IPS-20b (cell line): ENCODE measurements around the gene KLF13.

Experiments
- H3K27ac ChIP-seq: one replicate; pipeline ENCODE4 v1.5.1; 2013; ENCODE audit warnings: low read length
- H3K27me3 ChIP-seq: 2 replicates; pipeline ENCODE4 v1.6.1; 2013; ENCODE audit warnings: mild to moderate bottlenecking, low read length, inconsistent platforms; ENCODE audit not compliant: insufficient read depth
- H3K36me3 ChIP-seq: 2 replicates; pipeline ENCODE4 v1.6.1; 2013; ENCODE audit warnings: low read depth, mild to moderate bottlenecking, inconsistent platforms, low read length, moderate library complexity; ENCODE audit not compliant: insufficient read depth
- H3K4me1 ChIP-seq: 2 replicates; pipeline ENCODE4 v1.6.1; 2013; ENCODE audit warnings: mild to moderate bottlenecking, control low read depth, inconsistent platforms, low read length, moderate library complexity; ENCODE audit not compliant: insufficient read depth
- H3K4me3 ChIP-seq: 2 replicates; pipeline ENCODE4 v1.5.1; 2013; ENCODE audit warnings: mild to moderate bottlenecking, low read length, inconsistent platforms
- H3K9ac ChIP-seq: 2 replicates; pipeline ENCODE4 v1.6.1; 2013; ENCODE audit warnings: low read depth, mild to moderate bottlenecking, inconsistent platforms, low read length, moderate library complexity
- H3K9me3 ChIP-seq: 2 replicates; pipeline ENCODE4 v1.6.1; 2013; ENCODE audit warnings: mild to moderate bottlenecking, low read depth, low read length, inconsistent platforms; ENCODE audit not compliant: insufficient read depth

The KLF13 gene

DNA sequence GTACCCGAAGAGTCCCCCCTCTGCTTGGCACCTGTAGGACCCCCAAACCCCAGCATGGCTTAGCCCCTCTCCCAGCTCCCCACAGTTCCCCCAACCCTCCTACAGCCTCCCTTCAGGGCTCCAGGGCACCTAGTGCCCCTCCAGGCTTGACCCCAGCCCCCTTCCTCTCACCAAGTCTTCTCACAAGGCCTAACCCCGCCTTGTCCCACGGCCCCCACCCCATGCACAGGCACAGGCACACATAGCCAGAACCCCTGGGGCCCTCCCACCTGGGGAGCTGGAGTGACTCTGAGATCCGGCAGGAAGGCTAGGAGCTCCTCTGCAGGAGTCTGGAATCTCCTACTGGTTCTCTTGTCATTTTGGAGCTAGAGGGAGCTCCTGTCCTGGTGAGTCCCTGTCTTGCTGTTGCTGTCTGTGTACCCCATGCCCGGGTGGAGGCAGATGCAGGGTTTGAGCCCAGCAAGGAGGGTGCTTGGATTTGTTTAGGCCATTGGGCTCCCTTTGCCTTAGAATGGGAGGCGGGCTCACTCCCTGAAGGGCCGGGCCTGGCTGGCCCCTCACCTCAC, 39.6 kb downstream of the KLF13 start:
- Histone ChIP-seq H3K27me3 (no peaks in the 10 kb centered on the region), H3K9me3 (no peaks in the 10 kb centered on the region), H3K27ac (no peak overlapping the region), H3K4me3 (no peak overlapping the region; the same call in 1 of the 2 replicates), H3K9ac (0 out of 2 replicates have a peak overlapping the region, but pooled peaks have one; percentile 20), H3K36me3 (no peaks in the 10 kb centered on the region), H3K4me1 (peaks cover 44% of the 10 kb centered on the region)

DNA sequence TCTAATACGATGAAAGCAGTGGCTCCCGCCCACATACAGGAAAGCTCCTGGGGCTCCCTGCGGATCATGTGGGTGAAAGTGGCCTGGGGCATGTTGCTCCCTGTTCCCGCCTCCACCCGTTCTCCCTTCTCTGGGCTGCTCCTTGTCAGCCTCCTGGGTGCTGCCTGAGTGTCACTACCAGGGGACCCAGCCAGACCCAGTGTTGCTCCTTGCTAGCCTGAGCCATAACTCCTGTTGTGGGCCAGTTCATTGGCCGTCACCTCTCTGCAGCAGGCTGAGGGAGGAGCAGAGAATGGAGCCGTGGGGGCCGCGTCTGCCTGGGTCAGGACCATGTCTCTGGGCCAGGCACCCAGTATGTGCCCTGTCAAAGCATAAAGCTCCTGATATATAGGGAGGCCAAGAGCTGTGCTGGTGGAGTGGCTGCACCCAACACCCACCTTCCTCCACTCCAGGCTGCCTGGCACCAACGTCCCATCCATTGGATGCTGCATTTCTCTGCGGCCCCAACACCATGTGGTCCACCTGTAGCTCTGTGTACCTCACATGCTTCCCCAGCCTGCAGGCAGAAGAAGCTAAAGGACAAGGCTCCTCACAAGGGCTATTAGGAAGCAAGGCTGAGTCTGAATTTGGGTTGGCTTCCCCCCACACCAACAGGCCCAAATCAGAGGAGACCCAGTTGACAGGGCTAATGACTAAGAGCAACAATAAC, 40.5 kb downstream of the KLF13 start:
- Histone ChIP-seq H3K27ac (no peak overlapping the region), H3K9me3 (no peaks in the 10 kb centered on the region), H3K27me3 (no peaks in the 10 kb centered on the region), H3K4me1 (peaks cover 35% of the 10 kb centered on the region), H3K36me3 (no peaks in the 10 kb centered on the region), H3K9ac (no peak overlapping the region), H3K4me3 (no peak overlapping the region)

DNA sequence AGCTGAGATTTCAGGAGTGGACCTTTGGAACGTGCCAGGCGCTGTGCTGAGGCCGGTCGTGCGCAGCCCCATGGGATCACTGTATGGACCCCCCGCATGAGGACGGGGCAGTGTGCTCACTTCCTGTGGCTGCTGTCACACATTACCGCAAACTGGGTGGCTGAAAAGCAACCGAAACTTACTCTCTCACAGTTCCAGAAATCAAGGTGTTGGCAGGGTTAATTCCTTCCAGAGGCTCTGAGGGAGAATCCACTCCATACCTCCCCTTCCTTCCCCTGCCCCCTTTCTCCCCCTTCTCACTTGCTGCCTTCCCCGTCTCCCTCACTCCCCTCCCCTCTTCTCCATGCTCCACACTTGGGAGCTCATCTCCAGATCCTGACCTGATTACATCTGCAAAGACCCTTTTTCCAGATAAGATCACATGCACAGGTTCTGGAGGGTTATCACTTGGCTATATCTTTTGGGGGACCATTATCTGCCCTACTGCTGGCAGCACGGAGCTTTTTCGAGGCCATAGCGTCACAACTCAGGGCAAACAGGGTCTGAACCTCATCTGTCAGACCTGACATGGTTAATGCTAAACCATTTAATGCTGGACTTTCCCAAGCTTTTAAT, 41.2 kb downstream of the KLF13 start:
- Histone ChIP-seq H3K9ac (no peak overlapping the region), H3K4me3 (no peak overlapping the region), H3K27me3 (no peaks in the 10 kb centered on the region), H3K9me3 (no peaks in the 10 kb centered on the region), H3K36me3 (0 out of 2 replicates have a peak, but pooled peaks cover 2% of the 10 kb centered on the region), H3K4me1 (peaks cover 31% of the 10 kb centered on the region), H3K27ac (no peak overlapping the region)

DNA sequence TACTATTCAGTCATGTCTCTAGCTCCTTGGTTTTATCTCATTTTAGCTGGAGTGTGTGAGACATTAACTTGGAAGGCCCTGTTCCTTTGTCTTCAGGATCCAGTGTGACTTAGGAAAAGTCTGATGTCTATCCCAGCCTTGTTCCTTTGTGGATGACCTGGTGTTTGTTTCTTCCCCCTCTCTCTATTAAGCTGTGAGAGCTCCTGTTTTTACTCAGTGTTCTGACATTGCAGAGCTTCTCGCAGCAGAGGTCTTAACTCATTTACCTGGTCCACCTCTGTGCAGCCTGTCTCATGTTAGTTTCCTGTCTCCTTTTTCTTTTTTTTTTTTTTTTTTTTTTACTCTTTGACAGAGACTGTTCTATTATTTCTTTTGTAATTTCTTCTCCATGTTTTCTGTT, 43.1 kb downstream of the KLF13 start:
- Histone ChIP-seq H3K9me3 (no peaks in the 10 kb centered on the region), H3K9ac (no peak overlapping the region), H3K36me3 (peaks cover 8% of the 10 kb centered on the region; the same call in 1 of the 2 replicates), H3K4me1 (peaks cover 26% of the 10 kb centered on the region), H3K27ac (no peak overlapping the region), H3K27me3 (no peaks in the 10 kb centered on the region), H3K4me3 (no peak overlapping the region)

DNA sequence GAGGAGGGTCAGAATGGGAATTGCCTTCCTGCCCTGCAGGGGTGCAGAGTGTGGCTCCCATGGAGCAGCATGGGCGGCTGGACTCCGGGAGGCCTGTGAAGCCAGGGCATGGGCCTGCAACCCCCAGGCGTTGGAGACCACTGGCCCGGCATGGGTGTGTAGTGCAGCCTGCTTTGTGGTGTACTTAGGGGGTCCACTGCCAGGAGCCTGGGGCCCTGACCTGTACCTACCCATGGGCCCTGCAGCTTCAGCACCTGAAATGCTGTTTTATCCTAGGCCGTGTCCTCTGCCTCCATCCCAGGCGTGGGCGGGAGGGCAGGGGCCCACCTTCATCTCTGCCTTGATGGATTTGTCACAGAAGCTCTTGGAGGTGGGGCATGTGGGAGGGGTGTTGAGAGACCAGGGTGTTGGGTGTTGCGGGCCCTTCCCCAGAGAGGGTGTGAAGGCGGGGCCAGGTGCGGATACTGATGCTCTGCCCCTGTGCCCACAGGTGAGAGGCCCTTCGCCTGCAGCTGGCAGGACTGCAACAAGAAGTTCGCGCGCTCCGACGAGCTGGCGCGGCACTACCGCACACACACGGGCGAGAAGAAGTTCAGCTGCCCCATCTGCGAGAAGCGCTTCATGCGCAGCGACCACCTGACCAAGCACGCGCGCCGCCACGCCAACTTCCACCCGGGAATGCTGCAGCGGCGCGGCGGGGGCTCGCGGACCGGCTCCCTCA, 45.0 kb downstream of the KLF13 start:
- Histone ChIP-seq H3K27me3 (no peaks in the 10 kb centered on the region), H3K27ac (no peak overlapping the region), H3K36me3 (peaks cover 8% of the 10 kb centered on the region; the same call in 1 of the 2 replicates), H3K4me3 (no peak overlapping the region), H3K9ac (no peak overlapping the region), H3K4me1 (peaks cover 17% of the 10 kb centered on the region; the same call in 1 of the 2 replicates), H3K9me3 (no peaks in the 10 kb centered on the region)

DNA sequence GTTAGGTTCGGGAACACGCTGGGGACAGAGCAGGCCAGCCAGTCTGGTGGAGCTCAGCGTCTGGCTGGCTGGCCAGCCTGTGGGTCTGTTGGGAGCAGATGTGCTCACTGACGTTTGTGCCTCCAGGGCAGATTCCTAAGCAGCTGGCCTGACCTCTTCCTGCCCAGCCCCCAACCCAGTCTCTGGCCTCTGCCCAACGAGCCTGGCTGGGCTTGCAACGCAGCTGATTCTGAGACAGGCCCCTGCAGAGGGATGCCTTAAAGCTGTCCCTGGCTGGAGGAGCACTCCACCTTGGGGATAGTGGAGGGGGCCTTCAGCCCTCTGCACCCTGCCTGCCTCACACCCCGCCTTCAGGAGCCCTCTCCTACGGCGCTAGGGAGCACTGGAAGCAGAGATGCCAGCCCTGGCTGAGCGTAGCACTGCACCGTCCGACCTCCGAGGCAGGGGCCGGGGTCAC, 46.0 kb downstream of the KLF13 start:
- H3K36me3 ChIP-seq, result peaks cover 8% of the 10 kb centered on the region; the same call in 1 of the 2 replicates
- peaks cover 15% of the 10 kb centered on the region; the same call in 1 of the 2 replicates for H3K4me1 ChIP-seq
- no peak overlapping the region for H3K9ac ChIP-seq
- no peak overlapping the region for H3K4me3 ChIP-seq
- H3K9me3 ChIP-seq, result no peaks in the 10 kb centered on the region
- H3K27me3 ChIP-seq, result no peaks in the 10 kb centered on the region
- H3K27ac ChIP-seq, result no peak overlapping the region

DNA sequence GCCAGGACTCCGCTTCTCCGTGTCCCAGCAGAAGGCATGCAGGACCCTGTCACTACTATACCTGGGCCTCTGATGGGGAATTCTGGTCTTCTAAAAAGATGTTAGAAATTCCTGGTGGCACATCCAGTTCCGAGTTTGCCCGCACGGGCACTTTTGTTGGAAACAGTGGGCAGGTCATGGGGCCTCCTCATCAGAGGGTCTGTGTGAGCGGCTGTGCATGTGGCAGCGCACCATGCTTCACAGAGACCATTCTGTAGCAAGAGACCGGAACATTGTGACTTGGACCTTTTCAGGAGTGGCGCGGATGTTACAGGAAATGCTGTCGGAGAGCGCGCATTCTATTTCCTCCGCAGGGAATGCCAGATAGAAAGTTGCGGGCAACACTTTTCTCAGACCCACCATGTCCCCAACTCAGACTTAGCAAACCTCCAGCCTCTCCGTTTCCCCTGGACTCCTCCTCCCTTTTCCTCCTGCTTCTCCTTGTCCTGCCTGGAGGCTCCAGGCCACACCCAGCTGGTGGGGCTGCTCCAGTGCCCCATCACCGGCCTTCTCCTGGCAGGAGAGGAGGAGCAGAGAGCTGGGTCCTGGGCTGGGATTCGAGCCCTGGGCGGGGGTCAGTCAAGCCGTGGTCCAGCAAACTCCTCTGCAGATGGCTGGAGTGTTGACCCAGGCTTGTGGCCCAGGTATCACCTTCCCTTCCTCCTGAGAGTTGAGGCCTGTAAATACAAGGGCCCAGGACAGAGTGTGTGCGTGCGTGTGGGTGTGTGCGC, 46.6 kb downstream of the KLF13 start:
- Histone ChIP-seq H3K4me1 (peaks cover 15% of the 10 kb centered on the region; the same call in 1 of the 2 replicates), H3K36me3 (peaks cover 8% of the 10 kb centered on the region; the same call in 1 of the 2 replicates), H3K27me3 (no peaks in the 10 kb centered on the region), H3K9ac (no peak overlapping the region; the same call in 1 of the 2 replicates), H3K4me3 (no peak overlapping the region), H3K9me3 (no peaks in the 10 kb centered on the region), H3K27ac (no peak overlapping the region)

DNA sequence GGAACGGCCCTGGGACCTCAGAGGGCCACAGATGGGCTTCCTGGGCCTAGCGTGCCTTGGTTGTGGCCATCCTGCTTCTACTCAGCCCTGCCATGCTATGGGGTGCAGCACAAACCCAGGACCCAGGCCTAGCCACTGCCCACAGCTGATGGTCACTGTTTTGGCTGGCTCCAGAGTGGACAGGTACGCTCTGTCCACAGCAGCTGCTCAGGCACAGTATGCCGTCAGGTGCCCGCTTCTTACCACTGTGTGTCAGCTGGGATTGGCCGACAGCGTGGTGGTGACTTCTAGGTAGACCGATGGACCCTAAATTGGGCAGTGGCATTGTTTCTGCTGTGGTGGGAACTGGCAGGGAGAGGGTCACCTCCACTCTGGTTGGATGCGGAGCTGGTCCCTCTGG, 47.3 kb downstream of the KLF13 start:
- H3K4me3 ChIP-seq, result no peak overlapping the region
- H3K9me3 ChIP-seq, result no peaks in the 10 kb centered on the region
- no peak overlapping the region for H3K9ac ChIP-seq
- H3K36me3 ChIP-seq, result peaks cover 10% of the 10 kb centered on the region
- peaks cover 15% of the 10 kb centered on the region; the same call in 1 of the 2 replicates for H3K4me1 ChIP-seq
- no peak overlapping the region for H3K27ac ChIP-seq
- no peaks in the 10 kb centered on the region for H3K27me3 ChIP-seq

DNA sequence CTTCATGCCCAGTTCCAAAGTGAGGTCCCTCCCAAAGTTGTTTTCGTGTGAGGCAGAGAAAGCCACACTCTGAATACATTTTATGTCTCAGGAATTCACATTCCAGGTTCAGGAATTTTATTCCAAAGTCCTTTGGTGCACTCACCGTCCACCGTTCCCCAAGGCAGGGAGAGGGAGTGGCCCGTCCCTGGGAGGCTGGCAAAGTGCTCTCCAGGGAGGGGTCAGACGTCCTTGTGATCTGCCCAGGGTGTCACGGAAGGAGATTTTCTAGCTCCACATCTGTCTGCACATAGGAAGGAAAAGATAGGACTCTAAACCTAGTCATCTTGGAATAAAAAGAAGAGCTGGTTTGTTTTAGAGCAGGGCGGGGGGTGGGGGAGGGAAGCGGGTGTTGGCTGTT, 47.9 kb downstream of the KLF13 start:
- H3K27ac ChIP-seq, result no peak overlapping the region
- peaks cover 12% of the 10 kb centered on the region for H3K36me3 ChIP-seq
- H3K4me1 ChIP-seq, result peaks cover 15% of the 10 kb centered on the region; the same call in 1 of the 2 replicates
- no peak overlapping the region for H3K4me3 ChIP-seq
- H3K9me3 ChIP-seq, result no peaks in the 10 kb centered on the region
- H3K27me3 ChIP-seq, result no peaks in the 10 kb centered on the region
- H3K9ac ChIP-seq, result no peak overlapping the region

DNA sequence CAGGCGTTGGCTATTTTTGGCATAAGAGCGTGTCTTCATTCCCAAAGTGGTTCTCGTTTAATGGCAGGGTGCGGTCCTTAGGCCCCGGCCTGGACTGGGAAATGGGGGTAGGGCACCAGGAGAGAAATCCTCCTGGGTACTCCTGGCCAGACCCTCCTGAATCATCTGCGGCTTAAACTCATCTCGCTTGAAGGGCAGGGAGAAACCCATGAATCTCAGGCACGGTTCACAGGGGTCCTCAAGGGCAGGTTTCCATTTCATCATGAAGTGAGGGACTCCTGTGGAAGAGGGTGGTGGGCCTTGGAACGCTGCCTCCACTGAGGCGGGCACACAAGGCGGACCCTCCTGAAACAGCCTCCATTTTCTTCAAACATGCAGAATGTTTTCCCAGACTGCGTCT, 48.4 kb downstream of the KLF13 start:
- H3K27ac ChIP-seq, result no peak overlapping the region
- H3K4me1 ChIP-seq, result peaks cover 12% of the 10 kb centered on the region; the same call in 1 of the 2 replicates
- no peaks in the 10 kb centered on the region for H3K27me3 ChIP-seq
- H3K9me3 ChIP-seq, result no peaks in the 10 kb centered on the region
- H3K9ac ChIP-seq, result no peak overlapping the region
- H3K36me3 ChIP-seq, result peaks cover 12% of the 10 kb centered on the region
- H3K4me3 ChIP-seq, result no peak overlapping the region

DNA sequence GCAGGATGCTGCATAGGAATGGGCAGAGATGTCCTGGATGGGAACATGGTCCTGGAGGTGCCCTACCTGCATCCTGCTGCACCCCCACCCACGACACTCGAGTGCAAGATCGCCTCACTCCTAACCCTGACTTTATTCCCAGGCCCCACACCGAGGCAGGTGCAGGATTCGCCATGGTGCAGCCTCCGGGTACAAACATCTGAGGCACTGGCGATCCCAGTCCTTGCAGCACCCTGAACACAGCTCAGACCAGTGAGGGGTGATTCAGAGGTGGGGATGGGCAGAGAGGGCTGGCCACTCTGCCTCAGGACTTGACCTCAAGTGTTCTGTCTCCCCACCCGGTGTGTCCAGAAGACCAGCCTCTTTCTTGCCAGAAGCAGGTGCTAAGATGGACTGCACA, 49.1 kb downstream of the KLF13 start:
- Histone ChIP-seq H3K9me3 (no peaks in the 10 kb centered on the region), H3K4me3 (no peak overlapping the region), H3K36me3 (peaks cover 12% of the 10 kb centered on the region), H3K27ac (no peak overlapping the region), H3K9ac (no peak overlapping the region), H3K4me1 (peaks cover 12% of the 10 kb centered on the region; the same call in 1 of the 2 replicates), H3K27me3 (no peaks in the 10 kb centered on the region)
